AG04450 (cell line): ENCODE results near the gene PYGB. TPM values are rescaled to one million over a fixed set of nuclear protein-coding genes. Genes with fewer than 3 reads are reported as not detected.

Experiments used
- CTCF ChIA-PET: fragments of 300-600, 350-600 bp; formaldehyde crosslinking; extraction: SDS; loops from one replicate; lab custom pipeline; 2022; ENCODE audit warnings: antibody characterized with exemption, inconsistent platforms; lab: Charles Lee
- POLR2A ChIA-PET: fragments of 350-600 bp; formaldehyde crosslinking; extraction: SDS; loops from one replicate; lab custom pipeline; 2021; ENCODE audit warnings: antibody characterized with exemption, inconsistent platforms; lab: Yijun Ruan, JAX
- DNase-seq: peaks from one replicate; pipeline ENCODE4 v3.0.0-alpha.2; 2011; ENCODE audit warnings: low read depth, low spot score
- H3K27ac ChIP-seq: one replicate; pipeline ENCODE4 v1.5.1; 2012; ENCODE audit warnings: low read depth, low read length, control low read depth
- H3K27me3 ChIP-seq: one replicate; pipeline ENCODE4 v1.6.0; 2012; ENCODE audit warnings: low read length; ENCODE audit not compliant: control insufficient read depth, insufficient read depth
- H3K4me3 ChIP-seq: 2 replicates; pipeline ENCODE4 v1.5.1; 2011; ENCODE audit warnings: mild to moderate bottlenecking, low read depth, low read length, control low read depth
- H3K9me3 ChIP-seq: 2 replicates; pipeline ENCODE4 v1.5.1; 2012; ENCODE audit warnings: low read length; ENCODE audit not compliant: control insufficient read depth, insufficient read depth
- CTCF ChIP-seq: IDR thresholded peaks from 2 replicates; pipeline ENCODE4 v1.5.1; 2011; ENCODE audit warnings: low read depth, low read length, control low read depth, inconsistent platforms
- polyA plus RNA-seq: library from polyadenylated mRNA; depleted of rRNA; stranded (reverse); fragments of >200 nt; gene quantifications from 2 replicates; pipeline ENCODE4 v1.2.3, GENCODE V29; 2011

Gene PYGB
- polyA plus RNA-seq, 1 experiment, result 43.2 TPM

- DNase-seq, result no peak
- Histone ChIP-seq H3K27me3 (no peaks in the 10 kb centered on the region), H3K9me3 (no peaks in the 10 kb centered on the region), H3K27ac (no peak overlapping the region), H3K4me3 (no peak overlapping the region)
- TF ChIP-seq CTCF, result no peak
- POLR2A ChIA-PET, result no interaction called here
- CTCF ChIA-PET, result interaction anchor here (1.4 to 2.2 kb wide), 2 partner anchors 10 to 263 kb away, joined by 3 to 8 read pairs; no protein-coding TSS in a partner anchor
Measured at GRCh38 chr20:25257130-25257529, 9.2 kb downstream of the PYGB start.

GRCh38 chr20:25257756-25258475 lies 10.0 kb downstream of the PYGB start:
- H3K9me3 ChIP-seq, result no peaks in the 10 kb centered on the region
- TF ChIP-seq CTCF, result no peak
- ChIA-PET POLR2A (no interaction called here), CTCF (interaction anchor here (1.4 kb wide), 1 partner anchor 264 kb away, joined by 3 read pairs; no protein-coding TSS in a partner anchor)
- H3K27ac ChIP-seq, result no peak overlapping the region
- DNase-seq, result no peak
- no peaks in the 10 kb centered on the region for H3K27me3 ChIP-seq
- no peak overlapping the region for H3K4me3 ChIP-seq

DNA sequence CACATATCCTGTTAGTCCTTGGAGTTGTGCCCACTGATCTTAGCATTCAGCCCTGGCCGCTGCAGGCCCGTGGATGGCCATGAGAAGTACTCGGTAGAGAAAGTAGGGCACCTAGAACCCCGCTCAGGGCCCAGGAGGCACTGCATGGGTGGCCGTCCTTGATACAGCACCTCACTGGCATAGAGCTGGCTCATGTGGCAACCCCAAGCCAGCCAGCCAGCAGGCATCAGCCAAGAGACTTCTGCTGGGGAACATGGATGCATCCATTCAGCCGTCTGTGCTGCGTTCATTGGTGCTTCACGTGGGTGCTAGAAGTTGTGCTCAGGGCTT lies 10.6 kb downstream of the PYGB start:
- Histone ChIP-seq H3K27ac (no peak overlapping the region), H3K27me3 (no peaks in the 10 kb centered on the region), H3K4me3 (no peak overlapping the region), H3K9me3 (no peaks in the 10 kb centered on the region)
- CTCF ChIA-PET, result interaction anchor here (1.4 kb wide), 1 partner anchor 264 kb away, joined by 3 read pairs; no protein-coding TSS in a partner anchor
- POLR2A ChIA-PET, result no interaction called here
- DNase-seq, result no peak
- no peak for TF ChIP-seq CTCF

GRCh38 chr20:25258828-25259227 lies 10.9 kb downstream of the PYGB start:
- ChIA-PET POLR2A (no interaction called here), CTCF (no interaction called here)
- Histone ChIP-seq H3K27me3 (no peaks in the 10 kb centered on the region), H3K9me3 (no peaks in the 10 kb centered on the region), H3K4me3 (no peak overlapping the region), H3K27ac (no peak overlapping the region)
- no peak for DNase-seq
- TF ChIP-seq CTCF, result no peak

- no peaks in the 10 kb centered on the region for H3K27me3 ChIP-seq
- H3K27ac ChIP-seq, result no peak overlapping the region
- TF ChIP-seq CTCF, result no peak
- ChIA-PET POLR2A (no interaction called here), CTCF (no interaction called here)
- no peak for DNase-seq
- H3K4me3 ChIP-seq, result no peak overlapping the region
- no peaks in the 10 kb centered on the region for H3K9me3 ChIP-seq
Measured at GRCh38 chr20:25259358-25259757, 11.5 kb downstream of the PYGB start.
